ENCODE data around the gene KBTBD12. TPM values are rescaled to one million over a fixed set of nuclear protein-coding genes. Genes with fewer than 3 reads are reported as not detected.

KBTBD12 gene
- total and polyA plus RNA-seq, 2 donors (not counting 3 experiments of a cell fraction or from before 2014, with no cell fraction given): not detected

DNA sequence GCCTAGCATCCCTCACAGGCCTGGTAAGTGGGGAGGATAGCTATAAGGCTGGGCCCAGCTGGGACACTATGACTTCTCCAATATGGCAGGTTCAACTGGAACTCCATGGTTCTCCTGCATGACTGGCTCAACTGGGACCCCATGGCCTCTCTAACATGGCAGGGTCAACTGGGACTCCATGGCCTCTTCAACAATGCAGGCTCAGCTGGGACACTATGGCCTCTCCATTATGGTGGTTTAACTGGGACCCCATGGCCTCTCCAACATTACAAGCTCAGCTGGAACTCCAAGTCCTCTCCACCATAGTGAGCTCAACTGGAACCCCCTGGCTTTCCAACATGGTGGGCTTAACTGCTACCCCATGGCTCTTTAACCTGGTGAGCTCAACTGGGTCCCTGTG is 79.0 kb downstream of the KBTBD12 start:
- CTCF ChIA-PET: interaction anchor here (0.7 kb wide), 1 partner anchor 230 kb away, joined by 3 read pairs; no protein-coding TSS in a partner anchor
- no peaks in the 10 kb centered on the region for H3K79me2 ChIP-seq (ENCODE audit: control insufficient read depth, insufficient read depth, low read length)
- intact Hi-C loops (cut with micrococcal nuclease): no loop called here
- H3K27ac ChIP-seq (ENCODE audit: insufficient read depth, low read depth, low read length): no peak overlapping the region
- H3K9me3 ChIP-seq (replicated peaks; ENCODE audit: control insufficient read depth, insufficient read depth, low read length): no peaks in the 10 kb centered on the region
- FAIRE-seq: no peak
- dilution Hi-C loops (cut with MboI; ENCODE audit: extremely low pct_ligation_motif_present, low sequenced_read_pairs): no loop called here
- no peaks in the 10 kb centered on the region for H3K9me1 ChIP-seq (replicated peaks; ENCODE audit: control insufficient read depth, extremely low read depth, insufficient read depth, low read length)
- no peak overlapping the region for H3K9ac ChIP-seq (replicated peaks; ENCODE audit: extremely low read depth, insufficient read depth, low read length)
- no peaks in the 10 kb centered on the region for H4K20me1 ChIP-seq (replicated peaks; ENCODE audit: control insufficient read depth, extremely low read depth, insufficient read depth, low read length)
- peaks cover 0 to 3% of the 10 kb centered on the region in 2 experiments for H3K27me3 ChIP-seq (ENCODE audit: control insufficient read depth in 2 of 2, insufficient read depth in 2 of 2, low read length in 2 of 2)
- no peaks in the 10 kb centered on the region for H3K4me1 ChIP-seq (ENCODE audit: control insufficient read depth, extremely low read depth, insufficient read depth, low read length)
- no peaks in the 10 kb centered on the region for H3K36me3 ChIP-seq (ENCODE audit: control insufficient read depth in 2 of 2, extremely low read depth in 1 of 2, insufficient read depth in 2 of 2, low read length in 2 of 2)
- TF ChIP-seq EZH2 (IDR thresholded peaks at IDR 0.05; ENCODE audit: borderline replicate concordance, low read depth, low read length, severe bottlenecking) (no peak), GATA2 (IDR thresholded peaks at IDR 0.05; ENCODE audit: insufficient read depth, insufficient read length, low read depth, low read length) (no peak), POLR2AphosphoS5 (IDR thresholded peaks at IDR 0.05; ENCODE audit: insufficient read depth, low read depth, low read length) (no peak), JUN (IDR thresholded peaks at IDR 0.05; ENCODE audit: borderline replicate concordance, insufficient read depth, insufficient read length, low read depth) (no peak), POLR2A (IDR thresholded peaks at IDR 0.05; ENCODE audit: low read depth, low read length) (no peak), MYC (IDR thresholded peaks at IDR 0.05; ENCODE audit: low read depth, low read length) (no peak), FOS (IDR thresholded peaks at IDR 0.05; ENCODE audit: borderline replicate concordance, insufficient read depth, low read length) (no peak)
- TF ChIP-seq, protein P1, sequence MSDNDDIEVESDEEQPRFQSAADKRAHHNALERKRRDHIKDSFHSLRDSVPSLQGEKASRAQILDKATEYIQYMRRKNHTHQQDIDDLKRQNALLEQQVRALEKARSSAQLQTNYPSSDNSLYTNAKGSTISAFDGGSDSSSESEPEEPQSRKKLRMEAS (IDR thresholded peaks at IDR 0.05; ENCODE audit: insufficient read depth, insufficient read length): no peak
- TF ChIP-seq, protein P2, sequence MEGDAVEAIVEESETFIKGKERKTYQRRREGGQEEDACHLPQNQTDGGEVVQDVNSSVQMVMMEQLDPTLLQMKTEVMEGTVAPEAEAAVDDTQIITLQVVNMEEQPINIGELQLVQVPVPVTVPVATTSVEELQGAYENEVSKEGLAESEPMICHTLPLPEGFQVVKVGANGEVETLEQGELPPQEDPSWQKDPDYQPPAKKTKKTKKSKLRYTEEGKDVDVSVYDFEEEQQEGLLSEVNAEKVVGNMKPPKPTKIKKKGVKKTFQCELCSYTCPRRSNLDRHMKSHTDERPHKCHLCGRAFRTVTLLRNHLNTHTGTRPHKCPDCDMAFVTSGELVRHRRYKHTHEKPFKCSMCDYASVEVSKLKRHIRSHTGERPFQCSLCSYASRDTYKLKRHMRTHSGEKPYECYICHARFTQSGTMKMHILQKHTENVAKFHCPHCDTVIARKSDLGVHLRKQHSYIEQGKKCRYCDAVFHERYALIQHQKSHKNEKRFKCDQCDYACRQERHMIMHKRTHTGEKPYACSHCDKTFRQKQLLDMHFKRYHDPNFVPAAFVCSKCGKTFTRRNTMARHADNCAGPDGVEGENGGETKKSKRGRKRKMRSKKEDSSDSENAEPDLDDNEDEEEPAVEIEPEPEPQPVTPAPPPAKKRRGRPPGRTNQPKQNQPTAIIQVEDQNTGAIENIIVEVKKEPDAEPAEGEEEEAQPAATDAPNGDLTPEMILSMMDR (IDR thresholded peaks at IDR 0.05; ENCODE audit: extremely low read depth in 1 of 2, insufficient read depth in 1 of 2, low read depth in 1 of 2, low read length in 2 of 2): no peak
- no peak overlapping the region for H3K4me3 ChIP-seq (replicated peaks in 1 of 3; ENCODE audit: insufficient read depth in 1 of 3, low read depth in 1 of 3, low read length in 3 of 3)
- no peak for DNase-seq (ENCODE audit: low read depth, low spot score)
- no TSS peak for BruUV-seq (replicated peaks)
- no peak overlapping the region for H2AFZ ChIP-seq (ENCODE audit: low read depth, low read length)
- POLR2A ChIA-PET: no interaction called here
- H3K4me2 ChIP-seq (ENCODE audit: insufficient read depth, low read length): no peak overlapping the region
